ENCODE data around the gene TBK1. TPM values are rescaled to one million over a fixed set of nuclear protein-coding genes. Genes with fewer than 3 reads are reported as not detected.

The TBK1 gene
- polyA plus RNA-seq, 1 donor from 2014 or later, result 19.7 TPM

DNA sequence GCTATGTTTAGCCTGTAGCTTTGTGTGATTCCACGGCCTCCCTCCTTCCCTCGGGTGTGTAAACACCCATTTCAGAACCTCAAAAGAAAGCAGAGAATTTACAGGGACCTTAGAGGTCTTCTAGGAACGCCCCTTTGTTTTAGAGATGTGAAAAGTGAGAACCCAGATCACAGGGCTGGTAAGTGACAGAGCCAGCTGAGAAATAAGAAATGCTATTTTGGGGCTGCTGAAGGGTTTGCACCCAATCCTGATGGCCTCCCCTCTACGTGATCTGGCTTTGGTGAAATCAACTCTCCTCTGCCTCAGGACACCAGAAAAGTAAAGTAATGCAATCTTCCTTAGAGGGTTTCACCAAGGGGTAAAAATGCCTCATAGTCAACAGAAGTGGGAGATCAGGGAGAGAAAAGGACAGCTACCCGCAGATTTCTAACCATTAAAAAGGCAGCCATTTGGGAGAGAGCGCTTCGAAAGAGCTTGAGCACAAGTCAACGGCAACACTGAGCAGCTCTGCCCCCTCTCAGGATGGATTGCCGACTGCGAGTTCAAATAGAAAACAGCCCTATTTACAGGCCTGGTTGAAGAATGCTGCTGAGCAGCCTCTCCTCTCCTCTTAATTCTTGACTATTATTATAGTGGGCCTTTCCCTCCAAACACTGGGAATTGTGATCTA is 79.9 kb downstream of the TBK1 start:
- no peaks in the 10 kb centered on the region for H3K27me3 ChIP-seq (ENCODE audit: insufficient read depth, low read depth, low read length)
- H3F3A ChIP-seq (ENCODE audit: insufficient read depth, low read length, poor library complexity, severe bottlenecking), result no peaks in the 10 kb centered on the region
- H3K4me3 ChIP-seq (ENCODE audit: low read length), result no peak overlapping the region
- no peaks in the 10 kb centered on the region for H4K20me1 ChIP-seq (ENCODE audit: insufficient read depth)
- no peak overlapping the region for H3K9ac ChIP-seq (ENCODE audit: low read length)
- H2AFZ ChIP-seq (ENCODE audit: low read depth, low read length), result no peak overlapping the region
- H3K27ac ChIP-seq (ENCODE audit: low read length), result no peak overlapping the region
- no peak for TF ChIP-seq MXI1 (conservative IDR thresholded peaks at IDR 0.05; ENCODE audit: poor library complexity, severe bottlenecking)
- TF ChIP-seq, protein P1, sequence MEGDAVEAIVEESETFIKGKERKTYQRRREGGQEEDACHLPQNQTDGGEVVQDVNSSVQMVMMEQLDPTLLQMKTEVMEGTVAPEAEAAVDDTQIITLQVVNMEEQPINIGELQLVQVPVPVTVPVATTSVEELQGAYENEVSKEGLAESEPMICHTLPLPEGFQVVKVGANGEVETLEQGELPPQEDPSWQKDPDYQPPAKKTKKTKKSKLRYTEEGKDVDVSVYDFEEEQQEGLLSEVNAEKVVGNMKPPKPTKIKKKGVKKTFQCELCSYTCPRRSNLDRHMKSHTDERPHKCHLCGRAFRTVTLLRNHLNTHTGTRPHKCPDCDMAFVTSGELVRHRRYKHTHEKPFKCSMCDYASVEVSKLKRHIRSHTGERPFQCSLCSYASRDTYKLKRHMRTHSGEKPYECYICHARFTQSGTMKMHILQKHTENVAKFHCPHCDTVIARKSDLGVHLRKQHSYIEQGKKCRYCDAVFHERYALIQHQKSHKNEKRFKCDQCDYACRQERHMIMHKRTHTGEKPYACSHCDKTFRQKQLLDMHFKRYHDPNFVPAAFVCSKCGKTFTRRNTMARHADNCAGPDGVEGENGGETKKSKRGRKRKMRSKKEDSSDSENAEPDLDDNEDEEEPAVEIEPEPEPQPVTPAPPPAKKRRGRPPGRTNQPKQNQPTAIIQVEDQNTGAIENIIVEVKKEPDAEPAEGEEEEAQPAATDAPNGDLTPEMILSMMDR (IDR thresholded peaks at IDR 0.05; ENCODE audit: poor library complexity, severe bottlenecking), result no peak
- TF ChIP-seq SMC3 (conservative IDR thresholded peaks at IDR 0.05; ENCODE audit: poor library complexity), result no peak
- no peak for TF ChIP-seq POLR2AphosphoS5 (IDR thresholded peaks at IDR 0.05)
- TF ChIP-seq, protein P2, sequence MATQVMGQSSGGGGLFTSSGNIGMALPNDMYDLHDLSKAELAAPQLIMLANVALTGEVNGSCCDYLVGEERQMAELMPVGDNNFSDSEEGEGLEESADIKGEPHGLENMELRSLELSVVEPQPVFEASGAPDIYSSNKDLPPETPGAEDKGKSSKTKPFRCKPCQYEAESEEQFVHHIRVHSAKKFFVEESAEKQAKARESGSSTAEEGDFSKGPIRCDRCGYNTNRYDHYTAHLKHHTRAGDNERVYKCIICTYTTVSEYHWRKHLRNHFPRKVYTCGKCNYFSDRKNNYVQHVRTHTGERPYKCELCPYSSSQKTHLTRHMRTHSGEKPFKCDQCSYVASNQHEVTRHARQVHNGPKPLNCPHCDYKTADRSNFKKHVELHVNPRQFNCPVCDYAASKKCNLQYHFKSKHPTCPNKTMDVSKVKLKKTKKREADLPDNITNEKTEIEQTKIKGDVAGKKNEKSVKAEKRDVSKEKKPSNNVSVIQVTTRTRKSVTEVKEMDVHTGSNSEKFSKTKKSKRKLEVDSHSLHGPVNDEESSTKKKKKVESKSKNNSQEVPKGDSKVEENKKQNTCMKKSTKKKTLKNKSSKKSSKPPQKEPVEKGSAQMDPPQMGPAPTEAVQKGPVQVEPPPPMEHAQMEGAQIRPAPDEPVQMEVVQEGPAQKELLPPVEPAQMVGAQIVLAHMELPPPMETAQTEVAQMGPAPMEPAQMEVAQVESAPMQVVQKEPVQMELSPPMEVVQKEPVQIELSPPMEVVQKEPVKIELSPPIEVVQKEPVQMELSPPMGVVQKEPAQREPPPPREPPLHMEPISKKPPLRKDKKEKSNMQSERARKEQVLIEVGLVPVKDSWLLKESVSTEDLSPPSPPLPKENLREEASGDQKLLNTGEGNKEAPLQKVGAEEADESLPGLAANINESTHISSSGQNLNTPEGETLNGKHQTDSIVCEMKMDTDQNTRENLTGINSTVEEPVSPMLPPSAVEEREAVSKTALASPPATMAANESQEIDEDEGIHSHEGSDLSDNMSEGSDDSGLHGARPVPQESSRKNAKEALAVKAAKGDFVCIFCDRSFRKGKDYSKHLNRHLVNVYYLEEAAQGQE (IDR thresholded peaks at IDR 0.05; ENCODE audit: borderline replicate concordance), result no peak
- TF ChIP-seq TAF1 (IDR thresholded peaks at IDR 0.05; ENCODE audit: low read depth), result no peak
- TF ChIP-seq RAD21 (conservative IDR thresholded peaks at IDR 0.05), result no peak
- TF ChIP-seq EZH2 (IDR thresholded peaks at IDR 0.05; ENCODE audit: borderline replicate concordance, insufficient read depth, low read length, poor library complexity, severe bottlenecking), result no peak
- no peaks in the 10 kb centered on the region for H3K9me2 ChIP-seq (ENCODE audit: insufficient read depth, low read length)
- no peak overlapping the region for H3K4me2 ChIP-seq (ENCODE audit: low read length)
- H3K9me3 ChIP-seq (ENCODE audit: low read length), result no peaks in the 10 kb centered on the region
- no peaks in the 10 kb centered on the region for H3K36me3 ChIP-seq (ENCODE audit: insufficient read depth, low read length)
- no peaks in the 10 kb centered on the region for H3K79me2 ChIP-seq (replicated peaks; ENCODE audit: insufficient read depth, low read length)

DNA sequence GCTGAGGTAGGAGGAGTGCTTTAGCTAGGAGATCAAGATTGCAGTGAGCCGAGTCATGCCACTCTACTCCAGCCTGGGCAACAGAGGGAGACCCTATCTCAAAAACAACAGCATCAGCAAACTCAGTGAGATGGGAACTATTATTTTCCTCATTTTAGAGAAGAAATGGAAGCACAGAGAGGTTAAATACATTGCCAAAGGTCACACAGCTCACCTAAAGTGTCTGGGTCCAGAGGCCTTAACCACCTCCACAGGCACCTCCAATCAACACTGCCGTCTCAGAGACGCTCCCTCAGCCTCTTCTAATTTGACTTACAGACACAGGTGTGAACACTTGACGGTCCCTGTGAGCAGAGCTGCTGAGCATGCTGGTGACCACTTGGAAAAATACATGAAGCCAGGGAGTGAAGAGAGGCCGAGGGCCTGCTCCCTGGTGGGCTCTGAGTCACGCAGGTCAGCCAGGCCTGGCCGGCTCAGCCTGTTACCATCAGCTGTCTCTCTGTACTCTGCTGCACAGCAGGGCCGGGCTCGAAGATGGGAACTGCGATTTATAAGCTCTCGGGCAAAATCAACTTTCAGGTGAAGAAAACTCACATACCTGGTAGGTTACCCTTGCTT is 80.9 kb downstream of the TBK1 start:
- H3F3A ChIP-seq (ENCODE audit: insufficient read depth, low read length, poor library complexity, severe bottlenecking), result no peaks in the 10 kb centered on the region
- H3K27me3 ChIP-seq (ENCODE audit: insufficient read depth, low read depth, low read length), result no peaks in the 10 kb centered on the region
- no peaks in the 10 kb centered on the region for H3K9me3 ChIP-seq (ENCODE audit: low read length)
- H3K27ac ChIP-seq (ENCODE audit: low read length), result no peak overlapping the region
- H3K4me3 ChIP-seq (ENCODE audit: low read length), result no peak overlapping the region
- no peaks in the 10 kb centered on the region for H3K36me3 ChIP-seq (ENCODE audit: insufficient read depth, low read length)
- no peaks in the 10 kb centered on the region for H4K20me1 ChIP-seq (ENCODE audit: insufficient read depth)
- no peaks in the 10 kb centered on the region for H3K79me2 ChIP-seq (replicated peaks; ENCODE audit: insufficient read depth, low read length)
- H3K9ac ChIP-seq (ENCODE audit: low read length), result no peak overlapping the region
- no peak overlapping the region for H2AFZ ChIP-seq (ENCODE audit: low read depth, low read length)
- TF ChIP-seq EP300 (conservative IDR thresholded peaks at IDR 0.05; ENCODE audit: poor library complexity, severe bottlenecking) (no peak), POLR2AphosphoS5 (IDR thresholded peaks at IDR 0.05) (no peak), MXI1 (conservative IDR thresholded peaks at IDR 0.05; ENCODE audit: poor library complexity, severe bottlenecking) (no peak), TAF1 (IDR thresholded peaks at IDR 0.05; ENCODE audit: low read depth) (no peak), SMC3 (conservative IDR thresholded peaks at IDR 0.05; ENCODE audit: poor library complexity) (no peak), RAD21 (conservative IDR thresholded peaks at IDR 0.05) (no peak), EZH2 (IDR thresholded peaks at IDR 0.05; ENCODE audit: borderline replicate concordance, insufficient read depth, low read length, poor library complexity, severe bottlenecking) (no peak)
- TF ChIP-seq, protein P1 (IDR thresholded peaks at IDR 0.05; ENCODE audit: poor library complexity, severe bottlenecking), result no peak
- TF ChIP-seq, protein P2 (IDR thresholded peaks at IDR 0.05; ENCODE audit: borderline replicate concordance), result no peak
- no peak overlapping the region for H3K4me2 ChIP-seq (ENCODE audit: low read length)
- no peaks in the 10 kb centered on the region for H3K9me2 ChIP-seq (ENCODE audit: insufficient read depth, low read length)
